HEK293T (cell line): ENCODE results near the gene HYAL2.

Source experiments
- SP1 ChIP-seq: fragments of 450-650 bp; IDR thresholded peaks from 2 replicates; pipeline ENCODE4 v1.6.1; 2017
- SUZ12 ChIP-seq: fragments of 450-650 bp; IDR thresholded peaks from 2 replicates; pipeline ENCODE4 v1.6.1; 2016; ENCODE audit warnings: mild to moderate bottlenecking

- no peak for TF ChIP-seq SUZ12
- TF ChIP-seq SP1: no peak
These were observed 24.8 kb upstream of the HYAL2 start for GRCh38 chr3:50347187-50347813.
